SW480 (cell line): ENCODE measurements around the gene MYL7.

Experiments
- DNase-seq: peaks from one replicate; pipeline ENCODE4 v3.0.0-alpha.2; 2016; ENCODE audit warnings: low spot score

The MYL7 gene

GRCh38 chr7:44111761-44112160 is 29.4 kb downstream of the MYL7 start:
- DNase-seq = peak; percentile 29

GRCh38 chr7:44110719-44111635 is 30.2 kb downstream of the MYL7 start:
- no peak for DNase-seq

GRCh38 chr7:44109991-44110390 is 31.1 kb downstream of the MYL7 start:
- DNase-seq = no peak

GRCh38 chr7:44108768-44109750 is 32.1 kb downstream of the MYL7 start:
- no peak for DNase-seq

- no peak for DNase-seq
Observed at GRCh38 chr7:44107961-44108767, 33.0 kb downstream of the MYL7 start.

- no peak for DNase-seq
Observed at GRCh38 chr7:44107116-44107960, 33.8 kb downstream of the MYL7 start.

GRCh38 chr7:44106311-44107065 is 34.6 kb downstream of the MYL7 start:
- DNase-seq = no peak

GRCh38 chr7:44105832-44106231 is 35.3 kb downstream of the MYL7 start:
- DNase-seq = no peak

GRCh38 chr7:44104860-44105771 is 36.0 kb downstream of the MYL7 start:
- DNase-seq = peak; percentile 33

GRCh38 chr7:44103923-44104859 is 36.9 kb downstream of the MYL7 start, which contains the start of gene AEBP1:
AEBP1 (plus strand) TSS chr7:44104345; CDS start chr7:44104666, 321 bp downstream.
- no peak for DNase-seq

- no peak for DNase-seq
Observed at GRCh38 chr7:44103566-44103922, 37.6 kb downstream of the MYL7 start.

- DNase-seq = no peak
Observed at GRCh38 chr7:44102846-44103565, 38.1 kb downstream of the MYL7 start.

- no peak for DNase-seq
Observed at GRCh38 chr7:44101966-44102845, 38.9 kb downstream of the MYL7 start.

GRCh38 chr7:44101303-44101965 is 39.7 kb downstream of the MYL7 start:
- no peak for DNase-seq

GRCh38 chr7:44100458-44101302 is 40.5 kb downstream of the MYL7 start:
- DNase-seq = no peak
